Gastroesophageal sphincter (tissue), 4 donors: ENCODE results near the gene DAND5. TPM values are rescaled to one million over a fixed set of nuclear protein-coding genes. Genes with fewer than 3 reads are reported as not detected.

ENCODE experiments used
- ATAC-seq: fragments of 150-250 bp; one replicate; pipeline ENCODE4 v1.9.1; 2016; ENCODE audit warnings: mild to moderate bottlenecking, moderate library complexity
- H3K27ac ChIP-seq, 4 donors: fragments of 200-600 bp; sonication (generic) in 3 of 4; 1 replicate in 3 of 4; 2 replicates in 1 of 4; pipeline ENCODE4 v1.5.1; 2016 to 2019
- H3K27me3 ChIP-seq: fragments of 200-600 bp; sonication (generic); one replicate; pipeline ENCODE4 v1.5.1; 2019
- H3K36me3 ChIP-seq, 2 donors: fragments of 200-600 bp; sonication (generic); one replicate each; pipeline ENCODE4 v1.5.1; 2019; ENCODE audit warnings: control low read depth in 1 of 2
- H3K4me1 ChIP-seq, 3 donors: fragments of 200-600 bp; sonication (generic); 1 replicate in 2 of 3; 2 replicates in 1 of 3; pipeline ENCODE4 v1.5.1; 2016 to 2019; ENCODE audit warnings: control low read depth in 2 of 3
- H3K4me3 ChIP-seq, 2 donors: fragments of 200-600 bp; sonication (generic); one replicate each; pipeline ENCODE4 v1.5.1; 2019; ENCODE audit warnings: mild to moderate bottlenecking in 1 of 2, moderate library complexity in 1 of 2
- H3K9me3 ChIP-seq, 3 donors: fragments of 200-600 bp; sonication (generic); one replicate each; pipeline ENCODE4 v1.5.1; 2017 to 2019; ENCODE audit warnings: control low read depth in 2 of 3
- CTCF ChIP-seq, 4 experiments: fragments of 200-600 bp in 2 of 4; fragments of 450-650 bp in 2 of 4; sonication (generic) in 1 of 4; IDR thresholded peaks; one replicate each; pipeline ENCODE4 v1.5.1; 2017 to 2019; ENCODE audit warnings: antibody characterized with exemption in 4 of 4, mild to moderate bottlenecking in 2 of 4, moderate library complexity in 2 of 4
- EP300 ChIP-seq: sonication (generic); formaldehyde crosslinking; IDR thresholded peaks from one replicate; pipeline ENCODE4 v1.6.1; 2017; ENCODE audit warnings: antibody characterized with exemption, mild to moderate bottlenecking
- POLR2A ChIP-seq, 2 donors: fragments of 450-650 bp; IDR thresholded peaks; one replicate each; pipeline ENCODE4 v1.6.1; 2017; ENCODE audit warnings: antibody characterized with exemption in 2 of 2, mild to moderate bottlenecking in 2 of 2, moderate library complexity in 1 of 2
- POLR2AphosphoS5 ChIP-seq: sonication (generic); formaldehyde crosslinking; IDR thresholded peaks from one replicate; pipeline ENCODE4 v1.6.1; 2017; ENCODE audit warnings: antibody characterized with exemption
- WGBS, 2 donors: methylation state at CpG; one replicate each; pipeline ENCODE4 v1.1.5; 2018; ENCODE audit warnings: low coverage in 1 of 2; 5-methylcytosine and 5-hydroxymethylcytosine counted together
- total RNA-seq, 4 donors: library from RNA; depleted of rRNA; stranded (reverse); fragments of >200 nt; gene quantifications; one replicate each; pipeline ENCODE4 v1.1.0, GENCODE V29; 2016

DAND5 gene
- total RNA-seq, 4 donors from 2014 or later, result 0.35 TPM; not detected in 3

- no peak for TF ChIP-seq POLR2AphosphoS5
- TF ChIP-seq POLR2A (IDR thresholded peaks at IDR 0.05), result no peak
- TF ChIP-seq CTCF (IDR thresholded peaks at IDR 0.05), result no peak
- TF ChIP-seq EP300, result no peak
- H3K4me1 ChIP-seq, result peaks cover 7 to 100% (median 85%) of the 10 kb centered on the region in 3 donors
- H3K36me3 ChIP-seq, result peaks cover 0 to 5% of the 10 kb centered on the region in 2 donors
- no peak for ATAC-seq
- peak overlapping the region; percentile 43 to 98 (median 84) for H3K27ac ChIP-seq
- H3K27me3 ChIP-seq, result no peaks in the 10 kb centered on the region
- no peaks in the 10 kb centered on the region for H3K9me3 ChIP-seq
- peak overlapping the region in 1 of 2 donors; percentile 42 for H3K4me3 ChIP-seq
- no CpG with 5 or more reads among the region's 54 CpGs for WGBS, 2 donors
These were observed 42.4 kb downstream of the DAND5 start for GRCh38 chr19:13011653-13012389.

GRCh38 chr19:13012390-13012689 lies 43.0 kb downstream of the DAND5 start:
- no peak for ATAC-seq
- TF ChIP-seq EP300 (no peak), CTCF (IDR thresholded peaks at IDR 0.05) (no peak), POLR2AphosphoS5 (no peak), POLR2A (IDR thresholded peaks at IDR 0.05) (no peak)
- Histone ChIP-seq H3K4me3 (peak overlapping the region in 1 of 2 donors; percentile 42), H3K27me3 (no peaks in the 10 kb centered on the region), H3K36me3 (peaks cover 0 to 5% of the 10 kb centered on the region in 2 donors), H3K9me3 (no peaks in the 10 kb centered on the region), H3K27ac (peak overlapping the region; percentile 43 to 98 (median 84)), H3K4me1 (peaks cover 7 to 100% (median 83%) of the 10 kb centered on the region in 3 donors)
- WGBS, 2 donors, result no CpG with 5 or more reads among the region's 23 CpGs

GRCh38 chr19:13012690-13013608 lies 43.6 kb downstream of the DAND5 start:
- ATAC-seq, result peak; percentile 61
- Histone ChIP-seq H3K36me3 (peaks cover 0 to 5% of the 10 kb centered on the region in 2 donors), H3K4me3 (peak overlapping the region; percentile 13 to 42), H3K9me3 (no peaks in the 10 kb centered on the region), H3K4me1 (peaks cover 7 to 100% (median 84%) of the 10 kb centered on the region in 3 donors), H3K27ac (peak overlapping the region; percentile 43 to 98 (median 84)), H3K27me3 (no peaks in the 10 kb centered on the region)
- 30 to 38% methylated on average over 7 to 33 of the region's 52 CpGs for WGBS, 2 donors
- TF ChIP-seq EP300 (no peak), CTCF (IDR thresholded peaks at IDR 0.05) (no peak), POLR2AphosphoS5 (peak; percentile 51)

GRCh38 chr19:13013649-13014048 lies 44.3 kb downstream of the DAND5 start:
- ATAC-seq, result no peak
- Histone ChIP-seq H3K27me3 (no peaks in the 10 kb centered on the region), H3K4me1 (peaks cover 3 to 100% (median 79%) of the 10 kb centered on the region in 3 donors), H3K27ac (peak overlapping the region; percentile 43 to 98 (median 88)), H3K36me3 (peaks cover 0 to 4% of the 10 kb centered on the region in 2 donors), H3K9me3 (no peaks in the 10 kb centered on the region), H3K4me3 (peak overlapping the region in 1 of 2 donors; percentile 42)
- 57% methylated on average over 20 of the region's 20 CpGs; no CpG with 5 or more reads in 1 of the 2 donors for WGBS, 2 donors
- no peak for TF ChIP-seq CTCF (IDR thresholded peaks at IDR 0.05)
- no peak for TF ChIP-seq POLR2AphosphoS5
- no peak for TF ChIP-seq EP300
- TF ChIP-seq POLR2A (IDR thresholded peaks at IDR 0.05), result no peak
